GM12873 (cell line): ENCODE measurements around the gene AGBL5.

Experiments
- TF ChIP-seq, protein P1 (sequence below): IDR thresholded peaks from 2 replicates; pipeline ENCODE4 v1.5.1; 2012; ENCODE audit warnings: low read depth, mild to moderate bottlenecking, moderate library complexity, low read length, control low read depth; ENCODE audit not compliant: insufficient read depth; ENCODE audit errors: missing control alignments

AGBL5 gene

DNA sequence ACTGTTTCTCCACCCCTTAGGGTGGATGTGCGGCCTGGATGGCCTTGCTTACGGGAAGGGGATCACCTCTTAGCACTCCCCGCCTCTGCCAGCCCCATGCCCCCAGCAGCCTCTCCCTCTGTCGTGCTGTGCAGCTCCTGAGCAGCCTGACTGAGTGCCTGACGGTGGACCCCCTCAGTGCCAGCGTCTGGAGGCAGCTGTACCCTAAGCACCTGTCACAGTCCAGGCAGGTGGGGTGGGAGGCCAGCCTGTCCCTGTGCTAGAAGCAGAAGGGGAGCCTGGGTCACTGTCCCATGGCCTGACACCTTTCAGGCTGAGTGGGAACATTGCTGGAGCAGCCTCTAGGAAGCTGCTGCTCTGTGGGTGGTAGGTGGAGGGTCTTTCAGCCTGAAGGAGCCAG, 13.5 kb upstream of the AGBL5 start:
- TF ChIP-seq, protein P1, sequence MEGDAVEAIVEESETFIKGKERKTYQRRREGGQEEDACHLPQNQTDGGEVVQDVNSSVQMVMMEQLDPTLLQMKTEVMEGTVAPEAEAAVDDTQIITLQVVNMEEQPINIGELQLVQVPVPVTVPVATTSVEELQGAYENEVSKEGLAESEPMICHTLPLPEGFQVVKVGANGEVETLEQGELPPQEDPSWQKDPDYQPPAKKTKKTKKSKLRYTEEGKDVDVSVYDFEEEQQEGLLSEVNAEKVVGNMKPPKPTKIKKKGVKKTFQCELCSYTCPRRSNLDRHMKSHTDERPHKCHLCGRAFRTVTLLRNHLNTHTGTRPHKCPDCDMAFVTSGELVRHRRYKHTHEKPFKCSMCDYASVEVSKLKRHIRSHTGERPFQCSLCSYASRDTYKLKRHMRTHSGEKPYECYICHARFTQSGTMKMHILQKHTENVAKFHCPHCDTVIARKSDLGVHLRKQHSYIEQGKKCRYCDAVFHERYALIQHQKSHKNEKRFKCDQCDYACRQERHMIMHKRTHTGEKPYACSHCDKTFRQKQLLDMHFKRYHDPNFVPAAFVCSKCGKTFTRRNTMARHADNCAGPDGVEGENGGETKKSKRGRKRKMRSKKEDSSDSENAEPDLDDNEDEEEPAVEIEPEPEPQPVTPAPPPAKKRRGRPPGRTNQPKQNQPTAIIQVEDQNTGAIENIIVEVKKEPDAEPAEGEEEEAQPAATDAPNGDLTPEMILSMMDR, result no peak

DNA sequence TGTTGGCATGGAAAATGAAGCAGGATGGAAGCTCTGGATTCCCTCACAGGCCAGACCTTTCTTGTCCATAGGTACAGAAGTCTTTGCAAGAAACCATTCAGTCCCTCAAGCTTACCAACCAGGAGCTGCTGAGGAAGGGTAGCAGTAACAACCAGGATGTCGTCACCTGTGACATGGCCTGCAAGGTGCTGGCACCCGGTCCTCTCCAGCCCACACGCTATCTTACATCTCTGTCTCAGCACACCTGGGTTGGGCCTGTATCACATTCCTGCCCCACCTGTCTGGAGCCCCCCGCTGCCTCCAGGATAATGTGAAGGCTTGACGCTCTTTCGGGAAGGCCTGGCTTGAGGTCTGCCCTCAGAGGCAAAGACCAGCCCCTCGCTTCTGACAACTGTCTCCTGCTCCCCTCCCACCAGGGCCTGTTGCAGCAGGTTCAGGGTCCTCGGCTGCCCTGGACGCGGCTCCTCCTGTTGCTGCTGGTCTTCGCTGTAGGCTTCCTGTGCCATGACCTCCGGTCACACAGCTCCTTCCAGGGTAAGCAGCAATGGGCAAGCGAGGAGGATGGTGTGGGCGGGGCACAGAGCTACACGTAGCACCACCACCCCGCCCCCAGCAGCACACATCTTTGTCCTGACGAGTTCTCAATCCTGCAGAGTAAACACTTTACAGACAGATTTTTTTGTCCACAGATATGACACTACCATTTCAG, 12.7 kb upstream of the AGBL5 start:
- TF ChIP-seq, protein P1, result no peak

DNA sequence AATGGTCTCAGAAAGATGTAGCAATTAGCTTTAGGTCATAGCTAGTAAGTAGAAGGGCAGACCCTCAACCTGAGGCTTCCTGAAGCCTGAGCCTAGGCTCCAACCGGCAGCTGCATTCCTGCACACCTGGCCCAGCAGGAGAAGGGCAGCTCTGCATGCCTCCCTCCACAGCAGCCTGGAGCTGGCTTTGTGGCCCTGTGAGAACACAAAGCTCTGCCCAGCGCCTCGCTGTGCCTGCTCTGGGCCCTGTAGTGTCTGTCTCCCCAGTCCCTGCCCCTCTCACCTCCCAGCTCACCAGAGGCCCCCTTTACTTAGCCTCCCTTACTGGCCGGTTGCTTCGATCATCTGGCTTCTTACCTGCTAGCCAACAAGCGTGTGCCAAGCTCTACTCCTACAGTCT, 12.0 kb upstream of the AGBL5 start:
- TF ChIP-seq, protein P1, result no peak

DNA sequence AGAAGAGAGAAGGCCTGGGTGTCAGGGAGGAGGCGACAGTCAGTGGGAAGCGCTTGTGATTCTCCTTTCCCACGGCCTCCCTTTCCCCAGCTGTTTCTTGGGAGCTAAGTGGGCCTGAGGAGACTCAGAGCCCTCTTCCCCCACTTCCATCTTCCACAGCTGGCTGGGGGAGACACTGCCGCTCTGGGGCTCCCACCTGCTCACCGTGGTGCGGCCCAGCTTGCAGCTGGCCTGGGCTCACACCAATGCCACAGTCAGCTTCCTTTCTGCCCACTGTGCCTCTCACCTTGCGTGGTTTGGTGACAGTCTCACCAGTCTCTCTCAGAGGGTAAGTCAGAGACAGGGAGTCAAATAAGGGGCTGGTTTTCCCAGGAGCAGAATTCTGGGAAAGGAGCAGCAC, 11.6 kb upstream of the AGBL5 start:
- TF ChIP-seq, protein P1, result no peak

DNA sequence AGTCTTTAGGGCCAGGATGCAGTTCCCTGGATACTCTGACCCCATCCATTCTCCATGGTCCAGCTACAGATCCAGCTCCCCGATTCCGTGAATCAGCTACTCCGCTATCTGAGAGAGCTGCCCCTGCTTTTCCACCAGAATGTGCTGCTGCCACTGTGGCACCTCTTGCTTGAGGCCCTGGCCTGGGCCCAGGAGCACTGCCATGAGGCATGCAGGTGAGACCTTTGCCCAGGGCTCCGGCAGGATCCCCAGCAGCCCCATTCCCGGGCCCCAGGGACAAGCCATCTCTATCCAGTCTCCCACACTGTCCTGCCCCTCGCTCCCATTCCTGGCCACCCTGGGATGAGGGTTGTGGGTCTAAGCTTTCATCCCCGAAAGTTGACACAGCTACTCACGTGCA, 11.2 kb upstream of the AGBL5 start:
- TF ChIP-seq, protein P1, result no peak

DNA sequence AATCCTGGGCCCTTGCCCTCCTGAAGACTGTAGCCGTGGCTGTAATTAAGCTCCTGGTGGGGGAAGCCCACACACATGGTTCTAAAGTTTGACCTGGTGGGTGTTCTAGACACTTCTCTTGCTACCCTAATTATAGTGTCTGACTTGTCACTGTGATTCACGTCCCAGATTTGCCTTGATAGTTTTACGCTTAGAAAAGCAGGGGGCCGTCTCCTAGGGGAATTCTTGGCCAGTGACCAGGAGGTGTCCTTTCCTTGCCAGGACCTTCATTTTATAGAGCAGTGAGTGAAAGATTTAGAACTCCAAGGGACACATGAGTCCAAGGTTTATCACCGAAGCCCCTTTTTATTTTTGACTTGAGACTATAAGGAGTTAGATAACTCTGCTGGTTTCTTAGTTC, 9.7 kb upstream of the AGBL5 start:
- TF ChIP-seq, protein P1, result no peak

DNA sequence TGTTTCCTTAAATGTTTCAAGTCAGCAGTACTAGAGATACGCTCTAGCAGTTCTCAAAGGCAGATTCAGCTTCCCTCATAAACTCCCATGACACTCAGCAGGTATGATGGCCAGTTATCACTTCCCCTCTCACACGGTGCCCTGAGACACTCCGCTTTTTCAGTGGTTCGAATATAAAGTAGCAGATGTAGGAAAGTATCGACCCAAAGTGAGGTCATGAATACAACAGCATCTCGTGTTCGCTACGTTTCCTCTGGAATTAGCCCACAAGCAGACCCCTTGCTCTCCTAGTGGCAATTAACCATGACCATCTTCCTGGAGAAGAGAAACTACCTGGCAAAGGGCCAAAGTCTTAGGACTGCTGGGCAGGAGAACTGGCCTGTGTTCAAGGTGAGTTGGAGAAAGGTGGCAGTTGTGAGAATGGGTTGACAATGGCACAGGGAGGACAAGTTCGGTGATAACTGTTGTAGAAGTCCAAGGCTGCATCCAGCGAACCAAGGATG, 9.3 kb upstream of the AGBL5 start:
- TF ChIP-seq, protein P1, result no peak
